ENCODE measurements around the gene MECR. TPM values are rescaled to one million over a fixed set of nuclear protein-coding genes. Genes with fewer than 3 reads are reported as not detected.

MECR gene
- total RNA-seq, 1 donor from 2014 or later = 25.1 TPM

DNA sequence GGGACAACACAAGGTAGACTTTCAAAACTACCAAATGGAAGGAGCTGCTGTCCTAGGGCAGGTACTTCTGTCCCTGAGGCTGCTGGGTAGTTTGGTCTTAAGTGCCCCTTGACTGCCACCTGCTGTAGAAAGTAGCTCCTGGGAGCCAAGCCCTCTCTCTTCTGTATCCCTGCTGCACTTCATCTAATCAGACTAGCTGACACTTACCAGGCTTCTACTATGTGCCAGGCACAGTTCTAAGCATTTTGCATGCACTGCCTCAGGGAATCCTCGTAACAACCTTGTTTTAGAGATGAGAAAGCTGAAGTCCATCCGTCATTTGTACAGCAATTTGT, 33.2 kb downstream of the MECR start:
- Histone ChIP-seq H3K27me3 (ENCODE audit: control insufficient read depth in 3 of 3, insufficient read depth in 3 of 3, low read length in 3 of 3) (no peaks in the 10 kb centered on the region), H3K36me3 (ENCODE audit: control insufficient read depth in 3 of 3, insufficient read depth in 3 of 3, low read length in 3 of 3) (peaks cover 49 to 64% (median 54%) of the 10 kb centered on the region in 3 donors), H3K4me3 (ENCODE audit: low read length in 3 of 3) (no peak overlapping the region), H3K27ac (ENCODE audit: low read depth, low read length) (no peak overlapping the region), H3K9ac (ENCODE audit: low read depth in 1 of 3, low read length in 3 of 3) (no peak overlapping the region), H3K9me3 (ENCODE audit: control insufficient read depth in 3 of 3, low read length in 3 of 3) (no peaks in the 10 kb centered on the region), H3K4me1 (ENCODE audit: control insufficient read depth in 3 of 3, insufficient read depth in 3 of 3, low read length in 3 of 3) (peaks cover 5 to 17% (median 12%) of the 10 kb centered on the region in 3 donors)

DNA sequence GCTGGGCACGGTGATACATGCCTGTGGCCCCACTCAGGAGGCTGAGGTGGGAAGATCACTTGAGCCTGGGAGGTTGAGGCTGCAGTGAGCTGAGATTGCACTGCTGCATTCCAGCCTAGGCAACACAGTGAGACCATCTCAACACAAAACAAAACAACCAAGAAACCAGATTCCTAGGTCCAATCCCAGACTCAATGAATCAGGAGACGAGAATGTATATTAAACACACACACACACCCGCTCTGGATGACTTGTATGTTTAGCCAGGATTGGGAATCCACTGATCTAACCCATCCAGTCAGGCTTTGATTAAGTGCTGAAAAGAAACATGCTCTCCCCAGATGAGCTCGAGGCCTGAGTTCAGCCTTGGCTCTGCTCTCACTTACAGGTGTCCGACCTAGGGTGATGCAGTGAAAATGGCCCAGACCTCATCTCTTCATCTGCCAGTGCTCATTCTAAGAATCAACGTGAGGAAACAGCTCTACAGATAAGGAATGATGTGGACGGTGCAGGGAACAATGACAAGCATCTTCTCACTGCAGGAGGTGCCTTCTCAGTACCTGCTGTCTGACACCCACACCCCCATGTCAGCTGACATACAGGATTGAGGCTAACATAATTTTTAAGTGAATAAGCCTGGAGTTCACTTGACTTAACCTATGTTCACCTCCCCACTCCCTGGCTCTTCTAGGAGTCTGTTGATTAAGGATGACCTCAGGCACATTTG, 33.7 kb downstream of the MECR start:
- H3K4me3 ChIP-seq (ENCODE audit: low read length in 3 of 3) = no peak overlapping the region
- no peak overlapping the region for H3K9ac ChIP-seq (ENCODE audit: low read depth in 1 of 3, low read length in 3 of 3)
- no peak overlapping the region for H3K27ac ChIP-seq (ENCODE audit: low read depth, low read length)
- H3K9me3 ChIP-seq (ENCODE audit: control insufficient read depth in 3 of 3, low read length in 3 of 3) = no peaks in the 10 kb centered on the region
- peaks cover 50 to 65% (median 54%) of the 10 kb centered on the region in 3 donors for H3K36me3 ChIP-seq (ENCODE audit: control insufficient read depth in 3 of 3, insufficient read depth in 3 of 3, low read length in 3 of 3)
- H3K27me3 ChIP-seq (ENCODE audit: control insufficient read depth in 3 of 3, insufficient read depth in 3 of 3, low read length in 3 of 3) = no peaks in the 10 kb centered on the region
- H3K4me1 ChIP-seq (ENCODE audit: control insufficient read depth in 3 of 3, insufficient read depth in 3 of 3, low read length in 3 of 3) = peaks cover under 1 to 12% (median 7%) of the 10 kb centered on the region in 3 donors

DNA sequence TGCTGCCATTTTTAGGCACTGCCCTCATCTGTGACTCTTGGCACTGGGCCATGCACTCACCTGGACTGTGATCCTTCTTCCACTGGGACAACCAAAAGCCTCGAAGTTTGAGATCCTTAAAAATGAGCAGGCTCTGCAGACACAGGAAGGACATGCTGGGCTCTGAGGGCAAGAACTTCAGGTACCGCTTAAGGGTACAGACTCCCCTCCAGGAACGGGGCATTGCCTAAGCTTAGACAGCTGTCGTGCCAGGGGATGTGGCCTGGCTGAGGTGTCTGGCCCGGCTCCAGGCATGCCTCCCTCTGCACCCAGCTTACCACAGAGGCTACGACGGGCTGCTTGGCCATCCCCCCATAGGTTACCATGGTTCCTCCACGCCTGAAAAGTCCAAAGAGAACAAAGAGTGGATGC, 34.8 kb downstream of the MECR start:
- peaks cover 0 to 10% (median 6%) of the 10 kb centered on the region in 3 donors for H3K4me1 ChIP-seq (ENCODE audit: control insufficient read depth in 3 of 3, insufficient read depth in 3 of 3, low read length in 3 of 3)
- H3K27ac ChIP-seq (ENCODE audit: low read depth, low read length) = no peak overlapping the region
- H3K9ac ChIP-seq (ENCODE audit: low read depth in 1 of 3, low read length in 3 of 3) = no peak overlapping the region
- no peaks in the 10 kb centered on the region for H3K9me3 ChIP-seq (ENCODE audit: control insufficient read depth in 3 of 3, low read length in 3 of 3)
- H3K4me3 ChIP-seq (ENCODE audit: low read length in 3 of 3) = no peak overlapping the region
- peaks cover 40 to 58% (median 45%) of the 10 kb centered on the region in 3 donors for H3K36me3 ChIP-seq (ENCODE audit: control insufficient read depth in 3 of 3, insufficient read depth in 3 of 3, low read length in 3 of 3)
- no peaks in the 10 kb centered on the region for H3K27me3 ChIP-seq (ENCODE audit: control insufficient read depth in 3 of 3, insufficient read depth in 3 of 3, low read length in 3 of 3)

DNA sequence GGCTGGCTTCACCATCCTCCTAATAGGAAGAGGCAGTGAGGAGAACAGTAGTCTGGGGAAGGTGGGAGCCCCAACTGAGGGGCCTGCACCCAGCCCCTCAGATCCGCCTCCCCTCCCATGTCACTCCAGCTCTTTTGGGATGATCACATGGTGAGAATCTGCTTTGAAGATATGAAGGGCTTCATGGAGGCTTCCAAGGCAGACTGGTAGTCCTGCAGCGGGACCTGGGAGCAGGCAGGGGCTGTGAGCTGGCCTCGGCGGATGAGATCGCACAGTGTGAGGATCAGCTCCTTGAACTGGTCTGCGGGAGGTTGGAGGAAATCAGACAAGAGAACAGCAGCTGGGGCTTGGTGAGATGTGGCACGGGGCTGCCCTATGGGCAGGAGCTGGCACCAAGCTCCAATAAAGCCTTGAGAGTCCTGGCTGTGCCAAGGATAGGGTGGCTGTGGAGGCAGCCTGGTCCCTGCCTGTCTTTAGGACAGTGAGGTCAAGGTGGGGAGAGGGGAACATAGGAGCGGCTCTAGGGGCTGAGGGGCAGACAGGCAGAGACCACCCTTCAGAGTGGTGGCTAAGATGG, 36.8 kb downstream of the MECR start:
- H3K9ac ChIP-seq (ENCODE audit: low read depth in 1 of 3, low read length in 3 of 3) = no peak overlapping the region
- no peaks in the 10 kb centered on the region for H3K9me3 ChIP-seq (ENCODE audit: control insufficient read depth in 3 of 3, low read length in 3 of 3)
- H3K4me1 ChIP-seq (ENCODE audit: control insufficient read depth in 3 of 3, insufficient read depth in 3 of 3, low read length in 3 of 3) = peaks cover 0 to 10% (median 6%) of the 10 kb centered on the region in 3 donors
- H3K27me3 ChIP-seq (ENCODE audit: control insufficient read depth in 3 of 3, insufficient read depth in 3 of 3, low read length in 3 of 3) = no peaks in the 10 kb centered on the region
- H3K36me3 ChIP-seq (ENCODE audit: control insufficient read depth in 3 of 3, insufficient read depth in 3 of 3, low read length in 3 of 3) = peaks cover 30 to 46% (median 36%) of the 10 kb centered on the region in 3 donors
- H3K4me3 ChIP-seq (ENCODE audit: low read length in 3 of 3) = no peak overlapping the region
- H3K27ac ChIP-seq (ENCODE audit: low read depth, low read length) = no peak overlapping the region

DNA sequence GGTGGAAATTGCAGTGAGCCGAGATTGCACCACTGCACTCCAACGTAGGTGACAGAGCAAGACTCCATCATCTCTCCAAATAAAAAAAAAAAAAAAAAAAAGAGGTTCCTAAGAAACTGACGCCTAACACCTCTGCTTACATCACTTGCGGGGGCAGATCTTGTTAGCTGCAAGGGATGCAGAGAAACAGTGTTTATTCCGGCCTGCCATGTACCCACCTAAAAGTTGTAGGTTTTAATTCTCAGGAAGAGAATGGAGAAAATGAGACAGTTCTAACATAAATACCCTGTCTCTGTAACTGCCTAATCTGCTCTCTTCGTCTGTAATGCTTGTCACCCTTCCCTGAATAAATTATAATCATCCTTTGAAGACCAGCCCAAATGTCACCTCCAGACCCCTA, 40.0 kb downstream of the MECR start:
- Histone ChIP-seq H3K27me3 (ENCODE audit: control insufficient read depth in 3 of 3, insufficient read depth in 3 of 3, low read length in 3 of 3) (no peaks in the 10 kb centered on the region), H3K9ac (ENCODE audit: low read depth in 1 of 3, low read length in 3 of 3) (no peak overlapping the region), H3K9me3 (ENCODE audit: control insufficient read depth in 3 of 3, low read length in 3 of 3) (no peaks in the 10 kb centered on the region), H3K4me3 (ENCODE audit: low read length in 3 of 3) (no peak overlapping the region), H3K4me1 (ENCODE audit: control insufficient read depth in 3 of 3, insufficient read depth in 3 of 3, low read length in 3 of 3) (peaks cover 0 to 4% (median 3%) of the 10 kb centered on the region in 3 donors), H3K36me3 (ENCODE audit: control insufficient read depth in 3 of 3, insufficient read depth in 3 of 3, low read length in 3 of 3) (peaks cover 15 to 25% (median 19%) of the 10 kb centered on the region in 3 donors), H3K27ac (ENCODE audit: low read depth, low read length) (no peak overlapping the region)

DNA sequence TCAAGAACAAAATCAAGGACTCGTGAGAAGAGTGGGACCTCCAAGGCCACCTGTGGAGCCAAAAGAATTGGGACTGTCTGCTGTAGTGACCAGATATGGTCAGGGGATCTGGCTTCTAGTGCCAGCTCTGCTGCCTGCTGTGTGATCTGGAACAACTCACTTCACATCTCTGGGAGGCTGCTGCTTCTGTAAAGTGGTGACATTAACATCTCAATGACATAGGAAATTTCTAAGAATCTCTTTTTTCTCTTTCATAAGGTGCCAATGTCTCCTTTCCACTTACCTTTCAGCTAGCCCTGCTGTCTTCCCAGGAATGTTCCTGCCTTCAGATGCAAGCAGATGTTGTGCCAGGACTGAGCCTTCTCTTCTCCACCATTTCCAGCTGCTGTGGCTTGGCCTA, 44.0 kb downstream of the MECR start:
- Histone ChIP-seq H3K36me3 (ENCODE audit: control insufficient read depth in 3 of 3, insufficient read depth in 3 of 3, low read length in 3 of 3) (no peaks in the 10 kb centered on the region), H3K9ac (ENCODE audit: low read depth in 1 of 3, low read length in 3 of 3) (no peak overlapping the region), H3K4me3 (ENCODE audit: low read length in 3 of 3) (no peak overlapping the region), H3K27me3 (ENCODE audit: control insufficient read depth in 3 of 3, insufficient read depth in 3 of 3, low read length in 3 of 3) (no peaks in the 10 kb centered on the region), H3K27ac (ENCODE audit: low read depth, low read length) (no peak overlapping the region), H3K9me3 (ENCODE audit: control insufficient read depth in 3 of 3, low read length in 3 of 3) (no peaks in the 10 kb centered on the region), H3K4me1 (ENCODE audit: control insufficient read depth in 3 of 3, insufficient read depth in 3 of 3, low read length in 3 of 3) (no peaks in the 10 kb centered on the region)

DNA sequence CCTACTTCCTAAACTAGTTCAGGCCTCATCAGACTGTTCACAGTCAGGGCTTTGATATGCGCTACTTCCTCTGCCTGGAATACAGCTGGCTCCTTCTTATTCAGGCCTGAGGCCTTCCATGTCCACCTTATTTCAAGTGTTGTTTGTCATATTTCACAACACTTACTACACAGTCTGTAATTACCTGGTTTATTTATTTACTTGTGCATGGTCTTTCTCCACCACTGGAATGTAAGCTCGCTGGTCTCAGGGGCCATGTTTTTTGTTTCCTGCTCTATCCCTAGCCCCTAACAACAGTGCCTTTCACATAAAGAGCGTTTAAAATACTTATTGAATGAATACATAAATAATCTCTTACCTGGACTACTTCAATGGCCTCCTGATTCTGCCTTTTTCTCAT, 44.5 kb downstream of the MECR start:
- Histone ChIP-seq H3K9me3 (ENCODE audit: control insufficient read depth in 3 of 3, low read length in 3 of 3) (no peaks in the 10 kb centered on the region), H3K9ac (ENCODE audit: low read depth in 1 of 3, low read length in 3 of 3) (no peak overlapping the region), H3K27me3 (ENCODE audit: control insufficient read depth in 3 of 3, insufficient read depth in 3 of 3, low read length in 3 of 3) (no peaks in the 10 kb centered on the region), H3K4me1 (ENCODE audit: control insufficient read depth in 3 of 3, insufficient read depth in 3 of 3, low read length in 3 of 3) (no peaks in the 10 kb centered on the region), H3K27ac (ENCODE audit: low read depth, low read length) (no peak overlapping the region), H3K4me3 (ENCODE audit: low read length in 3 of 3) (no peak overlapping the region), H3K36me3 (ENCODE audit: control insufficient read depth in 3 of 3, insufficient read depth in 3 of 3, low read length in 3 of 3) (no peaks in the 10 kb centered on the region)

DNA sequence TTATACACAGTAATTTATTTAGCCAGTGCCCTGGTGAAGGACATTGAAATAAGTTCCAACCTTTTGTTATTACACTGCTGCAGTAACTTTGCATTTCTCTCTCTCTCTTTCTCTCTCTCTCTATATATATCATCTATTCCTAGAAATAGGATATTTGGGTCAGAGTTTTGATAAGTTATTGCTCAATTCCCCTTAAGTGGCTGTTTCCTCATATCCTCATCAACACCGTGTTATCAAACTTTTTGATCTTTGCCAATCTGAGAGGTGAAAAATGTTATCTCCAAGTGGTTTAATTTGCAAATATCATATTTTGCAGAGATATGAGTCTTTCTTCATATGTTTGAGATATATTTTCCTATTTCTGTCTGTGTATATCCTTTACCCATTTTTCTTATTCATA, 47.4 kb downstream of the MECR start:
- H3K27me3 ChIP-seq (ENCODE audit: control insufficient read depth in 3 of 3, insufficient read depth in 3 of 3, low read length in 3 of 3) = no peaks in the 10 kb centered on the region
- H3K9ac ChIP-seq (ENCODE audit: low read depth in 1 of 3, low read length in 3 of 3) = no peak overlapping the region
- H3K27ac ChIP-seq (ENCODE audit: low read depth, low read length) = no peak overlapping the region
- H3K36me3 ChIP-seq (ENCODE audit: control insufficient read depth in 3 of 3, insufficient read depth in 3 of 3, low read length in 3 of 3) = peaks cover 0 to 6% (median 0%) of the 10 kb centered on the region in 3 donors
- H3K9me3 ChIP-seq (ENCODE audit: control insufficient read depth in 3 of 3, low read length in 3 of 3) = no peaks in the 10 kb centered on the region
- no peak overlapping the region for H3K4me3 ChIP-seq (ENCODE audit: low read length in 3 of 3)
- peaks cover 14 to 25% (median 22%) of the 10 kb centered on the region in 3 donors for H3K4me1 ChIP-seq (ENCODE audit: control insufficient read depth in 3 of 3, insufficient read depth in 3 of 3, low read length in 3 of 3)

DNA sequence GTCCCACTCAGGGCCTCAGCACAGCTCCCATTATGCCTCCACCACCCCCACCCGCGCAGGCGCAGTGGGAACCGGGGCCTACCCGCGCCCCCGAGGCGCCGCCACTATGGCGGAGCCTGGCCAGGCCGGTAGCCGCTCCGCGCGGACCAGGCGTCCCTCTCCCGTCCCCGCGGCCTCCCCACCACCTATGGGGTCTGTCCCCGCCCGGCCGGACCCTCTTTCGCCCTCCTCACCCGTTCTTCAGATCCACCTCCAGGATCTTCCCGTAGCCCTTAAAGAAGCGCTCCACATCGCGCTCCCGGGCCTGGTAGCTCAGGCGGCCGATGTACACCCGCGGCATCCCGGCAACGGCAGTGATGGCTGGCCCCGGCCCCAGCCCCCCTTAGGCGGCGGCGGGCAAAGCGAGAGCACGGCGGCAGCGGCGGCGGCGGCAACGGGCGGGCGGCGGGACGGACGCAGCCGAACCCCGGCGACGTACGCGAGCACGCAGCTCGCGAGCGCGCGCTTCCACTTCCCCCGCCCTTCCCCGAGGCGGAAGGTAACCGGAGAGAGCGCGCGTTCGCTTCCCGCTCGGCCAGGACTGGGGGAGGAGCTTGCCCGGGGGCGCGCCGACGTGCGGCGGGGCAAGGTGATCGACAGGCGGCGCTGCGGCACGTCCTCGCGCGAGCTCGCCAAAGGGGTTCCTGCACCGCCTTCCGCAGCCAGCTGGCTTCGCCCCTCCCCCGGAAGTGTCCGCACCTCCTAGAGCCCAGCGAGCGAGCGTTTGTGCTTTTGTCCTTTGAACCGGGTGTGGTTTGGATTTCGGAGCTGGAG, 49.1 kb downstream of the MECR start, which contains the start of gene SRSF4:
SRSF4 (minus strand) TSS at position 488 of the 813 bp plus-strand sequence; CDS start at position 340, 148 bp downstream.
- Histone ChIP-seq H3K4me1 (ENCODE audit: control insufficient read depth in 3 of 3, insufficient read depth in 3 of 3, low read length in 3 of 3) (peaks cover 18 to 35% (median 25%) of the 10 kb centered on the region in 3 donors), H3K36me3 (ENCODE audit: control insufficient read depth in 3 of 3, insufficient read depth in 3 of 3, low read length in 3 of 3) (peaks cover 0 to 6% (median 0%) of the 10 kb centered on the region in 3 donors), H3K27ac (ENCODE audit: low read depth, low read length) (peak within 1 kb of the TSS; percentile 100), H3K9ac (ENCODE audit: low read depth in 1 of 3, low read length in 3 of 3) (peak within 1 kb of the TSS; percentile 96 to 100 (median 100)), H3K9me3 (ENCODE audit: control insufficient read depth in 3 of 3, low read length in 3 of 3) (no peaks in the 10 kb centered on the region), H3K4me3 (ENCODE audit: low read length in 3 of 3) (peak within 1 kb of the TSS; percentile 90 to 97 (median 94)), H3K27me3 (ENCODE audit: control insufficient read depth in 3 of 3, insufficient read depth in 3 of 3, low read length in 3 of 3) (no peaks in the 10 kb centered on the region)
